Fibroblast of gingiva (primary cell): Measurements from ENCODE around the gene ITGB1BP1.
"Not testable (repeated sequence)": the region's sequence is repeated elsewhere in the genome, so short reads cannot be mapped to it uniquely, and the experiment has no call there.

Source experiments
- DNase-seq: peaks from one replicate; pipeline ENCODE4 v3.0.0-alpha.2; 2011; ENCODE audit warnings: low read depth

Gene ITGB1BP1

DNA sequence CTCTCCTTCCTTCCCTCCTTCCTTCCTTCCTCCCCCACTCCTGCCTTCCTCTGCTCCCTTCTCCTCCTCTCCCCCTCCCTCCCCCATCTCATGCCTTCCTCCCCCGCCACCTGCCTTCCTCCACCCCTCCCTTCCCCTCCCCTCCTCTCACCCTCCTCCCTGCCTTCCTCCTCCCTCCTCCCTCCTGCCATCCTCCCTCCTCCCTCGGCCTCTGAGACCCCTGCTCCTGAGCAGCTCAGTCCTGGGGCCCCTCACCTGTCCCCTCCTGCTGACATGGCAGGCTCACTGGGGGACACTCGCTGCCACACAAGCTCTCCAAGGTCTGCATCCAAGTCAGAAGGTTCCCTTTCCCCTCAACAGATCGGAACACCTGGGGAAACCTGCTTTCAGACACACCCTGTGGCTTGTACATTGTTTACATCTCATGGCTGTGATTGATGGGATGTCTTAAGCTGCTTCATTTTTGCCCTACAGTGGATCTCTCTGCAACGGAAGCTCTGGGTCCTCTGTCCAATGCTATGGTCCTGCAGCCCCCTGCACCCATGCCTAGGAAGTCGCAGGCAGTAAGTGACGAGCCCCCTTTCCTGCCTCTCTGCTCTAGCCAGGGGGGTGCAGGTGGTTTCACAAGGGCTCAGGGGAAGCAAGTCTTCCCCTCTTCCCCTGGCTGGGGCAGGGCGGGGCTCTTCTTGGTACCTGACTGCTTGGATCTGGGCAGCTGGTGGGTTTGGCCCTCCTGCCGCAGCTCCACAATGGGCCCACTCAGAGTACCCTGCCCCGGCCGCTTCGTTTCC is 22.9 kb downstream of the ITGB1BP1 start:
- no peak for DNase-seq

DNA sequence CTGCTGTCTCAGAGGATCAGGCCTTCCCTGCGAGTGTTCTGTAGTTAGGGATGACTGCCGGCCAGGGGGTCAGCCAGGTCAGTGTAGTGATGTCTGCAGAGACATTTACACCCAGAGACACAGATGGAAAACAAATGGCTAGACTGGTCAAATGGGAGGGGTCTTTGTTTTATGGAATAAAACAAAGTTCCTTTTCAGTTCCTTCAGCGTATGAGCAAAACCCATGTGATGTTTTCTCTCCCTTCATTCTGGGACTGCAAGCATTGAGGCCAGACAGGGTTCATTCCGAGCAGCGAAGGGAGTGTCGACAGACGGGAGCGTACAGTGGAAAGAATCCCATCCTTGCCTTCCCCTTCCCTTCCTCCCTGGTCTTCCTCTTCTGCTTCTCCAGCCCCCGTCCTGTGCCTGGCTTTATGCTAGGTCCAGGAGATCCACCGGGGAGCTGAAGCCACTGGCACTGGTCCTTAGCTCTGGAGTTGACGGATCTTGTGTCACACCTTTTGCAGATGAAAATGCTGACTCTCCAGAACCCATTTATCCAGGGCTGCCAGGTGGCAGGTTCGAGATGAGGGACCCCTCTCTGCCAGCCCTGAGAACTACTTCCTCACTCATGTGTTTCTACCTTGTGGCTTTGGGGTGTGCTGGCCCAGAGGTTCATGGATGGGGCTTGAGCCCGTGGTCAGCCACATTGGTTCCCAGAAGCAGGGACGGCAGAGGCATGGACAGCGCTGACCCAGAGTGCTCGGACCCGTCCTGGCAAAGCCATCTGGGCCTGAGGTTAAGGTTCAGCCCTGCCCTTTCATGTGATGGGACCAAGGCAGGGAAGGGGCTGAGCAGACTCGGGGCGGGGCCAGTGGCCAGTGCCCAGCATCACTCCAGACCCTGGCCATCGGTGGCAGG is 24.2 kb downstream of the ITGB1BP1 start:
- no peak for DNase-seq

DNA sequence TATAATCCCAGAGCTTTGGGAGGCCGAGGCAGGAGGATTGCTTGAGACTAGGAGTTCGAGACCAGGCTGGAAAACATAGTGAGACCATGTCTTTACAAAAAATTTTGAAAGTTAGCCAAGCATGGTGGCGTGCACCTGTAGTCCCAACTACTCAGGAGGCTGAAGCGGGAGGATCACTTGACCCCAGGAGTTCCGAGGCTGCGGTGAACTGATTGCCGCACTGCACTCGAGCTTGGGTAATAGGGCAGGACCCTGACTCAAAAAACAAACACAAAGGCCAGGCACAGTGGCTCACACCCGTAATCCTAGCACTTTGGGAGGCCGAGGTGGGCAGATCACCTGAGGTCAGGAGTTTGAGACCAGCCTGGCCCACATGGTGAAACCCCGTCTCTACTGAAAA is 25.1 kb downstream of the ITGB1BP1 start:
- DNase-seq: not testable (repeated sequence)

DNA sequence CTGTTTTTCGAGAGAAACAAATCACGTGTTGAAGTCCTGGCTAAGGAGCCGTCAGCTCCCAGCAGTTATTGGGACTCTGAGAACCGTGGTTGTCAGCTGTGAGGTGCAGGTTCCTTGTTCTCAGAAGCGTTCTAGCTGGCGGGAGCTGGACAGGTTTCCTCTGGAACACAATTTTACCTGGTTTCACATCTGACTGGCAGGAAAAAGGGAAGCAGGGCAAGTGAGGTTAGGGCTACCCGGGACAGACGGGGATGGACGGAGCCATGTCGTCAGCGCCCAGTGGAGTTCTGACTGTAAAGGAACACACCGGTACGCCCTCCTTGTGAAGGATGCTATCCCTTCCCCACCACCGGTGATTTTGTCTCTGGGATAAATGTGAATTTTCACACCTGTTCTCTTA is 26.1 kb downstream of the ITGB1BP1 start:
- DNase-seq: no peak

DNA sequence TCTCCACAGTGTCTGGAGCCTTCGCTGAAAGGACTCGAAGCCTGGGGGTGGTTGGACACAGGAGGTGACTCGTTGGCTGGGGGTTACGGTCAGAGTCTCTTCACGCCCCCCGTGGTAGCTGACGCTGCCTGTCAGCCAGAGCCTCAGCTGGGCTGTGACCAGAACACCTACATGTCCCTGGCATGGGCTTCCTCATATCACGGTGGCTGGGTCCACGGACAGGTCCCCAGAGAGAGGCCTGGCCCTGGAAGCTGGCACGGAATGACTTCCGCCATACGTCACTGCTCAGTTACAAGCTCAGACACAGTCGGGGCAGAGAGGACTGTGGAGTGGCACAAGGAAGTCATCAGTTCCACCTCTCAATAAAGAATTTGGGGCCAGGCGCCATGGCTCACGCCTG is 28.5 kb downstream of the ITGB1BP1 start:
- DNase-seq: no peak

GRCh38 chr2:9392898-9393765 is 30.2 kb downstream of the ITGB1BP1 start:
- DNase-seq: no peak

DNA sequence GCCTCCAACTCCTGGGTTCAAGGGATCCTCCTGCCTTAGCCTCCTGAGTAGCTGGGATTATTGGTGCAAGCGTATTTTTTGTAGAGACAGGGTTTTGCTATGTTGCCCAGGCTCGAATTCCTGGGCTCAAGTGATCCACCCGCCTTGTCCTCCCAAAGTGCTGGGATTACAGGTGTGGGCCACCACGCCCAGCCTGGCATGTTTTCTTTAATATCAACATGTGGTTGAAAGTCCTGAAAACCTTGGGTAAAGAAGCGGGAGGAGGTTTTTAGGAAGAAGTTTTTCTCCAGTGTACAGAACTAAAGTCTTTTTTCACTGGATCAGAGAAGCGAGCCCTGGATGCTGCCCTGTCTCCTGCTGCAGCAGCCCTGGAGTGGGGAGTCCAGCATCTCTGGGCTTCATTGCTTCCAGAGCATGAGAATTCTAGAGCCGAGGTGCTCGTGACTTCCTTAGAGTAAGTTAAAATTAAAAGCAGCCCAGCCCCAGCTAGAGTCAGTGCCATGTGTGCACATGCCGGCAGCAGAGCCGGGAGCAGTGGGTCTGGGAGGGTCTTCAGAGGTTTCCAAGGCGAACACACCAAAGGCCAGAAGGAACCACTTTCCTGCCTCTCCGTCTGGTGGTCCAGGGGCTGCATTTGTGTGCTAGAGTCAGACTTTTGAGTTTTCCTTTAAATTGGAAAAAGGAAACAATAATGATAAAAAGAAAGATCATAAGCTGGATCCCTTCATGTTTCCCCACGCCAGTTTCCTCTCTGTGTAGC is 31.2 kb downstream of the ITGB1BP1 start:
- DNase-seq: no peak

DNA sequence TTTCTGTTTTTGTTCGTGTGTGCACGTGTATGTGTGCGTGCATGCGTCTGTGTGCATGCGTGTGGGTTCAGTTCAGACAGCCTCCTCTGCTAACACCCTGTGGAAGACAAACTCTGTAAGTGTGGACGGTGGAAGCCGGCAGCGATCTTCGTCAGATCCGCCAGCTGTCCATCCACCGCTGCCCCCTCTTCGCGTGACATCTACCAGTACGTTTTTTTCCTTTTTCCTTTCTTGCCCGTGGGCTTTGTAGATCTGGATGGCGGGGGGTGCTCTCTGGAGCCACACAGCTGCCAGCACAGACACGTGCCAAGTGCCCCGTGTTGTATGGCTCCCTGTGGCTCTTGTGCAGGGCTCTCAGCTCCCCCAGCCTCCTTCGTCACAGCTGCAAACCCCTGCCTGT is 32.3 kb downstream of the ITGB1BP1 start:
- no peak for DNase-seq

GRCh38 chr2:9390151-9390850 is 33.0 kb downstream of the ITGB1BP1 start:
- DNase-seq: no peak

DNA sequence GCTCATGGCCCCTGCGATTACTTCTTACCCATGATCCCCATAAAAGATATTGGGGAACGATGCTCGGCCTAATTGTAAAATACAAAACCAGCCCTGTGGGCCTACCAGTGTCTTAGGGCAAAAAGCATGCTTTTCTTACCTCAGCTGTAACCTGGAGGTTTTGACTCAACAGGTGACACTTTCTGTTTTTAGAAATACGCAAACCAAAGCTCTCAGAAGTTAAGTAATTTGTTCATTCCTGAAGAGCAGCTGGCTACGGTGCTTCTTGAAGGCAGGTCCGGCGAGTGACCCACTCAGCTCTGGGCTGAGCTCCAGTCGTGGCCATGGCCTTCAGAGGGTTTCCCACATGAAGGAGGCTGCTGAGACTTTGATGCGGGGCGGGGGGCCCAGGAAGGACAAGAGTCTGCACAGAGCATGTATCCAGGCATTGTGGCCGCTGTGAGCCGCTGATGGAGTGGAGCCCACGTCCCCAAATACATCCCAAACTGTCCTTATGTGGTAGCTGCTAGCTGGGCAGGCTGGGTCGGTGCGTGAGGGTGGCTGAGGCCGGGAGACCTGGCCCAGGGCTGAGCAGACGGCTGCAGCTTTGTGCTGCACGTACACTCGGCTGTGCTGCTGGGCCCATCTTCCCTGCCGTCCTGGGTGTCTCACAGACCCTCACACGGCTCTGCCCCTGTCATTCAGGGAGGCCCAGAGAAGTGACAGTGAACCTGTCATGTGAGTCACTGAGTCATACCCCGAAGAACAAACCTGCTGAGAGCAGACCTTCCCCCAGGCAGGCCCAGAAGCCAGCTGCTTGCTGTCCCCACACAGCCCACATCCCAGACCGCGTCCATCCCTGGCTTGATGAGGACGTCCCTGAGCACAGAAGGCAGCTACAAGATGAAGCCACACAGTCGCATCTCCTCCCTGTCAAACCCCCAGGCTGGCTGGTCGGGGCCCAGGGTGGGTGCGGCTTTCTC is 34.1 kb downstream of the ITGB1BP1 start:
- DNase-seq: no peak

GRCh38 chr2:9388199-9388681 is 35.1 kb downstream of the ITGB1BP1 start:
- DNase-seq: no peak

DNA sequence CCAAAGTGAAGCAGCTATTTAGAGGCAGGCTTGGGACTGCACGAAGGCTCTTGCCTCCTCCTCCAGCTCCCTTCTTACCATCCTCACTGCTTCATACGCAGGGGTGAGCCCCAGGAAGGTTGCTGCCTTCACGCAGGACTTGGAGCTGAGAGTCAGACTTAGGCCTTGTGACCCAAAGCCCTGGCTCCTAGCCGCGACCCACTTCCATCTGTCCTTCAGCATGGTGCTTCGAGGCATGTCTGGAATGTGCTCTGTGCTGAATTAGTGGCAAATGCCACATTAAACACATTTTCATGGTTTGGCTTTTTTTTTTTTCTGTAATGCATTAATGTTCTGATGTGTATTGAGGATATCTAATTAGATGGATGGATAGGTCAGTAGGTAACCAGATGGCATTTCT is 37.5 kb downstream of the ITGB1BP1 start:
- DNase-seq: peak; percentile 29

DNA sequence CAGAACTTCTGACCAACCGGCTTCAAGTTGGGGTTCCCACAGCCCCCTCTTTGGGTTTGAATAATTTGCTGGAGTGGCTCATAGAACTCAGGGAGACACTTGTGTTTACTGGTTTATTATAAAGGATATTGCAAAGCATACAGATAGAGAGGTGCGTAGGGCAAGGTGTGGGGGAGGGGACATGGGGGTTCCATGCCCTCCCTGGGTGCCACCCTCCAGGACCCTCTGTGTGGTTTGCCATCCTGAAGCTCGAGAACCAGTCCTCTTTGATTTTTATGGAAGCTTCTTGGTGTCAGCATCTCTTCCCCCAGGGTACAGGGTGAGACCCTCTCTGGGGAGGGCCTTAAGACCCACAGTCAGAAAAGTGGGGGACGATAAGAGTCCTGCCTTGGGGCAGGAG is 38.8 kb downstream of the ITGB1BP1 start:
- DNase-seq: no peak

- DNase-seq: no peak
Observed at GRCh38 chr2:9382604-9383235, 40.6 kb downstream of the ITGB1BP1 start.

DNA sequence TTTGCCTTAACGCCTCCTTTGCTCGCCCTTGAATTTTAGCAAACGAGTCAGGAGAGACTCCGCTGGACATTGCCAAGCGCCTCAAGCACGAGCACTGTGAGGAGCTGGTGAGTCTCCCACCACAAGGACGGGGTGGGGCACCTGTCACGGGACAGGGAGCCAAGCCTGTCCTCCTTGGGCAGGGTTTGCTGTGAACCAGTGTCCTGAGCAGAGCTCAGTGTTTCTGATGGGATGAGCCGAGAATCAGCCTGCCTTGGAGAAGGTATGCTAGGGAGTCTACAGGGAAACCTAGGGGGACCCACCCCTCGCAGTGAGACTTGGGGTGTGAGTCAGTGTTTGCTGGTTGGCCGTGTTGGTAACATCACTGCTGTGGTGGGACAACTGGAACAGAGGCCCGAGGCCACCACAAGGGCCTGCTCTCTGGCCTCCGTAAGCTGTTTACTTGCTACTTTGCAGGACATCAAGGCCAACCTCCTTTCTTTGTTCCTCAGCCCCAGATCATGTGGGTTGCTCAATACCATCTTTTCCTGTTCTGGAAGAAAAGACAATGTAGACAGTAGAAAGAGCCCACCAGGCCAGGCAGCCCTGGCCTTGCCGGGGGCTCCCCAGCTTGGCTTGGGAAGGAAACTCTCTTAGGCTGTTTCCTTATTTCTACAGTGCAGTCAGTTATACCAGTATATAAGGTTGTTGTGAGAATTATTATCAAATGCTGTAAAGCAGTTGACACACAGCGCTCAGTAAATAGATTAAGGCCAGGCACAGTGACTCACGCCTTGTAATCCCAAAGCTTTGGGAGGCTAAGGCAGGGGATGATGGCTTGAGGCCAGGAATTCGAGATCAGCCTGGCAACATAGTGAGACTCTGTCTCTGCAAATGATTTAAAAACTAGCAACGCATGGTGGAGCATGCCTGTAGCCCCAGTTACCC is 42.4 kb downstream of the ITGB1BP1 start:
- peak; percentile 93 for DNase-seq

GRCh38 chr2:9379391-9379755 is 44.0 kb downstream of the ITGB1BP1 start:
- no peak for DNase-seq

DNA sequence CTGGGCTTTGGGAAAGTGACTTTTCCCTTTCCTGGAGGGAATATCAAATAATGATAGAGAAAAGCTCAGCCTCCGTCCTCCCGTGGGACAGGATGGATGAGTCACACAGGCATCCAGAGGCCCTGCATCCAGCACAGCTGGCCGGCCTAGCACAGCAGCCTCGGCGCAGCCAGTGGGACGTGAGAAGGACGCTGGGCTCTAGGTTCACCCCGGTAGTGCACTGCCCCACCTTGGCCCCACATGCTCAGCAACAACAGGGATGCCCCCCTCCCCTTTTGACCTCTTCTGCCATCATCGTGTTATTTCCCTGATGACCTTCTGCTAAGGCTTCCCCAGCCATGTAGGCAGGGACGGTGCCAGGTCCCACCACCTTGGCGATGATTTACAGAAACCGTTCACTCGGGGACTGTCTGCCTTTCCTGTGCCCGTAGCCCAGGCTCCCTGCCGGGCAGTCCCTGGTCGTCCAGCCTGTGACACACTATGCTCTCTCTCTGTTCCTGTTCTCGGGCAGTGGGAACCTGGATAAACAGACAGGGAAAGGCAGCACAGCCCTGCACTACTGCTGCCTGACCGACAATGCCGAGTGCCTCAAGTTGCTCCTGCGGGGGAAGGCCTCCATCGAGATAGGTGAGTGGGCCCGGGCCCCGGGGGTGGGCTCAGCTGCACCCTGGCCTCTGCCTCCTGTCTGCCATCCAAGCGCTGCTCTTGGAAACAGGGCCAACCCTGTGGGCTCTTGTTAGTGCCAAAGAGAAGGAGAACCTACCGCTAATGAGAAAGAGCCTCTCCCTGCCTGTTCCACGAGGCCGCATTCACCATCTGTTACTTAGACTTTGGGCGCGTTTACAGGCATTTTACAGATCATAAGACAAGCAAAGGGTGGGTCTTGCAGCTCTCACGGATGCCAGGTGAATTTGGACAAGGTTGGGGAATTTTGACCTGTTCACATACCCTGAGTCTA is 44.6 kb downstream of the ITGB1BP1 start:
- peak; percentile 66 for DNase-seq
